ENCODE data around the gene VPS26B.

- no peak for TF ChIP-seq CTCF (IDR thresholded peaks at IDR 0.05)
- no peak for TF ChIP-seq REST (IDR thresholded peaks at IDR 0.05; ENCODE audit: insufficient read depth in 1 of 2, low read depth in 2 of 2, low read length in 1 of 2)
Observed at GRCh38 chr11:134291196-134291595, 66.7 kb downstream of the VPS26B start.

All from Panc1 (cell line).